HG03025 (cell line): Measurements from ENCODE around the gene FARP1.

Source experiments
- ATAC-seq: cut with Tn5 transposase; IDR thresholded peaks from one replicate; pipeline ENCODE4 v1.9.1; 2021; ENCODE audit warnings: mild to moderate bottlenecking, moderate library complexity; ENCODE audit not compliant: unreplicated experiment, low FRiP score

The FARP1 gene

GRCh38 chr13:98276486-98276885, 133.6 kb downstream of the FARP1 start:
- no peak for ATAC-seq

GRCh38 chr13:98278068-98278724, 135.3 kb downstream of the FARP1 start:
- ATAC-seq = no peak

- no peak for ATAC-seq
Measured at GRCh38 chr13:98279473-98280175, 136.7 kb downstream of the FARP1 start.

DNA sequence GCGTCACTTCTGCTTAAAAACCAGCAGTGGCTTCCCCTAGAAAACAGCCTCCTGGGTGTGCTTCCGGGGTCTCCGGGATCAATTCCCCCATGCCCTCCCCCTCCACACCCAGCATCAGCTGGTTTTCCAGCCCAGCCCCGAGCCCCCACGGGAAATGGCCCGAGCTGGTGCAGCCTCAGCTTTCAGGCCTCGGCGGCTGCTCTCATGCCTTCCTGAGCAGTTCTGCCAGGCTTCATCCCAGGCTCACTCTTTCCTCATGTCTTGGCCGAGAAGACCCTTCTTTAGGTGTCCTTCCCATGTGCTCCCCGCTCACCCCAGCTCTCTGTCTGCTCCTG, 137.2 kb downstream of the FARP1 start:
- ATAC-seq = no peak

DNA sequence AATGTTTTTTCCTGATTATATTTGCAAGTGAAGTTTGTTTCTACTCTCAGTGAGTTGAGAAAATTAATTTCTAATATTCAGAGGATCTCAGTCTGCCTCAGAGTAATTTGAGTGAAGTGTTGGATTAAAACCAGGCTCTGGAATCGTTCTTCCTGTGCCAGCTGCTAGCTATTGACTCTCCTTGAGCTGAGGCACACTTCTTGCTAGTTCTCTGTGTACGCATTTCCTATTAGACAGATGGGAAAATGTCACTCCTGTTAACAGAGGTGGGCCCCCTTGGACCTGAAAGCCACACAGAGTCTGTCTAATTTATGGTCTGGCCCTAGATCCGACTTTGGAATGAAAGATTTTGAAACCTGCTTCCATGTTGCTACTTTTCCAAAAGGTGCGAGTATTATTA, 141.8 kb downstream of the FARP1 start:
- ATAC-seq = no peak

GRCh38 chr13:98285317-98285716, 142.4 kb downstream of the FARP1 start:
- ATAC-seq = no peak

GRCh38 chr13:98285852-98286594, 143.1 kb downstream of the FARP1 start:
- ATAC-seq = no peak

DNA sequence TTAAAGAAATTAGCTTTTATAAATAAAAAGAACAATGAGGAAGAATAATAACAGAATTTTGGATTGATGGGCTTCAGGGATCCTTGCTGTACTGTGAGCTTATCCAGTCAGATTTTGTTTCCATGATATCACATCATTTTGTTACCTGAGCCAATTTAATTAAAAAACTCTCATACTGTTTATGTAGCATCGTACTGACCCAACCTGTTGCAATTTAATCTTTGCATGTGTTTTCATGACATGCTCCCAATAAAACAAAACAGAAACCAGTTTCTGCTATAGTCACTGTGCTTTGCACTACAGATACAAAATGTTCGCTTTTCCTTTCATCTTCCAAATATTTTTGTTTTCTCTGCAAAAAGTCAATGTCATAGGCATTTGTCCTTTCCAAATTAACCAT, 143.9 kb downstream of the FARP1 start:
- no peak for ATAC-seq

GRCh38 chr13:98288211-98288610, 145.3 kb downstream of the FARP1 start:
- no peak for ATAC-seq

- no peak for ATAC-seq
Measured at GRCh38 chr13:98289339-98289945, 146.5 kb downstream of the FARP1 start.

DNA sequence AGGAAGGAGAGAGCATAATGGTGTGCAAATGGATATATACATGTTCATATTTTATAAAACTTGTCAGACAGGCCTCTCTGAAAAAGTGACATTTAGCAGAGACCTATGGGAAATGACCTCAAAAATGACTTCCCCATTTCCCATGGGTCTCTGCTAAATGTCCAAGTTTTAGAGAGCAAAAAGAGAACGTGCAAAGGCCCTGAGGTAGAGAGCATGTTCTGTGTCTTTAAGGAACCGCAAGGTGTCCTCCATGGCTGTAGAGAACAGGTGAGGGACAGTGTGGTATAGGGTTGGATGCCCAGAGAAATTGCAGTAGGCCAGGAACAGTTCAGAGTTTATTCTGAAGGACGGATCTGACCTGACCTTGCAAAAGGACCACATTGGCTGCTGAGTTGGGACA, 147.4 kb downstream of the FARP1 start:
- no peak for ATAC-seq

- no peak for ATAC-seq
Measured at GRCh38 chr13:98291658-98292057, 148.8 kb downstream of the FARP1 start.

GRCh38 chr13:98293103-98293502, 150.2 kb downstream of the FARP1 start:
- no peak for ATAC-seq

GRCh38 chr13:98293570-98294142, 150.8 kb downstream of the FARP1 start:
- no peak for ATAC-seq

DNA sequence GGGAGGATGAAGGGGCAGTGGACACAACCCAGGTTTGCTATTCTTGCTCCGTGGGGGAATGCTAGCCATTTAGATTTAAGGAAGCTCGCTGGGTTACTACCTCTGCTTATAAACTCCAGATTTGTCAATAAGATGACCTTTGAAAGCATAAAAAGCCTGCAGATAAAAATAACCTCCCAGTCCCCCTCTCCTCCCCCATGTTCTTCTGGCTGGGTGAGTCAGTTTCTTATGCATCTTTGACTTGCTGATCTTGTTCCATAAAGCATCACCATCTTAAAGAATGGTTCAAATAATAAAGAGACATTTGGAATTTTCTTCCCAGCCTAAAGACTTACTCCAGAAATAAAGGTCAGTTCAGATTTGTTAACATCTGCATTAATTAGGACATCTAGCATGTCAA, 152.5 kb downstream of the FARP1 start:
- no peak for ATAC-seq

- no peak for ATAC-seq
Measured at GRCh38 chr13:98297051-98297450, 154.2 kb downstream of the FARP1 start.

DNA sequence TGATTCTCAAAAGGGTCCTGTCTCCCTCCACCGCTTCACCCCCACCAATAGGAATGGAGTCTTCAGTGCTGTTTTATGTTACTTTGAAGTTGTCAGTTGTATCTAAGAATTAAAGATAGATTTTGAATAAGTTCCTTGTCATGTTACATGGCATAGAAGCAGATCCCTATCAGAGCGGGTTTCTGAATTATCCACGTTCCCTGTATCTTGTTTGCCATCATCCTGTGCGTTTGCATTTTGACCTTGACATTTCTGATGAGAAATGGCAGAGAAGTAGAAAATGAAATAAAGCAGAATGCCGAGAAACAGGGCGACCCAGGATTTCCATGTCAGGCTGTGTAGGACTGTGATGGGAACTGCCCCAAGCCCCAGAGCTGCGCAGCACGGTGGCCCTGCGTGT, 154.9 kb downstream of the FARP1 start:
- no peak for ATAC-seq

DNA sequence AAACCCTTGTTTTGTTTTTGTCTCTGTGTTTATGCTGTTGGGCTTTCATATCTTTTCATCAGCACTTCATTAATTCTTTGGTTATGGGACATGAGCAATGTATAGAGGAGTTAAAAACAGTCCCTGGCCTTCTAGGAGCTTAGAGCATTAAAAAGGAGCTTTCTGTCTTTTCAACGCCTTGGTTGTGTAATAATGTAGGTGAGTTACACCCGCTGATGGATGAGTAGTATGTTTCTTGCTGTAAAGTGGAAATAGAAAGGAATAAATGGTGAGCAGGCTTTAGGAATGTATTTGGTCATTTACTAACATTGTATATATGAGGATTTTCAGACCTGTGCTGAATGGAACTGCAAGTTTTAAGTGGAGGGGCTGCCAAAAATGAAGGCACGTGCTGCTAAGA, 155.7 kb downstream of the FARP1 start:
- no peak for ATAC-seq

- no peak for ATAC-seq
Measured at GRCh38 chr13:98299235-98299965, 156.5 kb downstream of the FARP1 start.

DNA sequence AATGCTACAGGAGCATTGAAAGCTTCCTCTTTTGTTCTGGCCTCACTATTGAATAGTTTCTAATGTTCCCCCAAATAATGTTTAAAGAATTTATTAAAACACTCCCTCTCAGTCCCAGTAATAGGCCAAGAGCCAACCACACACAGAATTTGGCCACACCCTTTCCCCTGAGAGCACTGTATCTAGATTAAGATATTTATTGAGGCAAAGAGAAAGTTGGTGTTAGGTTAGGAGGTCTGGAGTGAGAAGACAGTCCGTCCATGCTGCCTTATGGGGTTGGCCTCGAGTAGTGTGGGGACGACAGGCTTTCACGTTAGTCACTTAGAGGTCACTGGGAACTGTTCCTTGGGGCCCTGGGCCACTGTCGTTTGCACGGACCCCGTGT, 157.1 kb downstream of the FARP1 start:
- no peak for ATAC-seq
